Hippocampal formation (tissue), 2 donors: ENCODE results near the gene MTMR4.
A peak's percentile ranks its signal among the peaks of the same experiment; 100 is the strongest.
"Not testable (repeated sequence)": the region's sequence is repeated elsewhere in the genome, so short reads cannot be mapped to it uniquely, and the experiment has no call there.

ENCODE experiments used
- DNase-seq, 2 donors: peaks; one replicate each; lab custom pipeline; 2025; lab: John Stamatoyannopoulos, UW

The MTMR4 gene

GRCh38 chr17:58492238-58493121, 22.0 kb downstream of the MTMR4 start:
- no peak for DNase-seq

GRCh38 chr17:58491510-58492045, 22.9 kb downstream of the MTMR4 start:
- no peak for DNase-seq

- DNase-seq, result no peak
Measured at GRCh38 chr17:58488428-58488890, 26.0 kb downstream of the MTMR4 start.

GRCh38 chr17:58487589-58488427, 26.6 kb downstream of the MTMR4 start, which contains the start of gene HSF5:
HSF5 (minus strand) TSS chr17:58488408; CDS start chr17:58488274, 134 bp downstream.
- DNase-seq, result no peak

- no peak for DNase-seq
Measured at GRCh38 chr17:58484600-58484999, 29.8 kb downstream of the MTMR4 start.

- not testable (repeated sequence) for DNase-seq
Measured at GRCh38 chr17:58481798-58482197, 32.6 kb downstream of the MTMR4 start.

- DNase-seq, result no peak
Measured at GRCh38 chr17:58480090-58480489, 34.3 kb downstream of the MTMR4 start.

GRCh38 chr17:58476812-58477211, 37.6 kb downstream of the MTMR4 start:
- DNase-seq, result no peak

- DNase-seq, result no peak
Measured at GRCh38 chr17:58475985-58476384, 38.5 kb downstream of the MTMR4 start.

- no peak for DNase-seq
Measured at GRCh38 chr17:58470356-58470755, 44.1 kb downstream of the MTMR4 start.

GRCh38 chr17:58468944-58469343, 45.5 kb downstream of the MTMR4 start:
- DNase-seq, result no peak

GRCh38 chr17:58455491-58455890, 58.9 kb downstream of the MTMR4 start:
- no peak for DNase-seq

- DNase-seq, result no peak
Measured at GRCh38 chr17:58452738-58453137, 61.7 kb downstream of the MTMR4 start.

- peak in 1 of 2 donors; percentile 3 for DNase-seq
Measured at GRCh38 chr17:58447039-58447975, 67.1 kb downstream of the MTMR4 start.

- no peak for DNase-seq
Measured at GRCh38 chr17:58446086-58446485, 68.4 kb downstream of the MTMR4 start.
